Caco-2 (cell line): ENCODE data around the gene EDEM2. TPM values are rescaled to one million over a fixed set of nuclear protein-coding genes. Genes with fewer than 3 reads are reported as not detected.

Experiments used
- BruUV-seq: library from RNA; stranded (reverse); fragments of 400-500 nt; replicated peaks from 2 replicates; lab custom pipeline; 2021; lab: Mats Ljungman, UMichigan
- CTCF ChIA-PET: fragments of 300-600 bp; sonication (Branson Sonifier 250); formaldehyde crosslinking; loops from one replicate; lab custom pipeline; 2022; ENCODE audit warnings: antibody characterized with exemption; lab: Charles Lee
- POLR2A ChIA-PET: fragments of 300-600 bp; sonication (Branson Sonifier 250); formaldehyde crosslinking; loops from one replicate; lab custom pipeline; 2022; ENCODE audit warnings: antibody characterized with exemption; lab: Charles Lee
- DNase-seq, 2 experiments: peaks; one replicate each; pipeline versions ENCODE4 v3.0.0 to v3.0.0-alpha.2; 2020 to 2022
- H3K27me3 ChIP-seq: replicated peaks from 2 replicates; pipeline ENCODE4 v1.6.0; 2011; ENCODE audit warnings: low read length; ENCODE audit not compliant: control insufficient read depth, insufficient read depth
- H3K36me3 ChIP-seq: 2 replicates; pipeline ENCODE4 v1.5.1; 2011; ENCODE audit warnings: low read length; ENCODE audit not compliant: control insufficient read depth, insufficient read depth
- H3K4me1 ChIP-seq: fragments of 250-450 bp; sonication (Bioruptor Pico); 2 replicates; pipeline ENCODE4 v1.5.1; 2020; ENCODE audit warnings: mild to moderate bottlenecking
- H3K4me3 ChIP-seq: 2 replicates; pipeline ENCODE4 v1.5.1; 2011; ENCODE audit warnings: low read depth, mild to moderate bottlenecking, control low read depth, low read length
- H3K9me3 ChIP-seq: fragments of 250-450 bp; sonication (Bioruptor Pico); 2 replicates; pipeline ENCODE4 v1.5.1; 2020; ENCODE audit warnings: mild to moderate bottlenecking, moderate library complexity
- H3K27ac Mint-ChIP-seq: one replicate; pipeline ENCODE4 v1.8.0; 2022; ENCODE audit warnings: mixed read lengths; ENCODE audit not compliant: unreplicated experiment
- H3K27me3 Mint-ChIP-seq: one replicate; pipeline ENCODE4 v1.8.0; 2022; ENCODE audit warnings: mixed read lengths; ENCODE audit not compliant: insufficient read depth, unreplicated experiment
- H3K36me3 Mint-ChIP-seq: one replicate; pipeline ENCODE4 v1.8.0; 2022; ENCODE audit warnings: mild to moderate bottlenecking, mixed read lengths; ENCODE audit not compliant: insufficient read depth, unreplicated experiment
- H3K4me1 Mint-ChIP-seq: one replicate; pipeline ENCODE4 v1.8.0; 2022; ENCODE audit warnings: low read depth, mixed read lengths; ENCODE audit not compliant: unreplicated experiment
- H3K4me3 Mint-ChIP-seq: one replicate; pipeline ENCODE4 v1.8.0; 2022; ENCODE audit warnings: mild to moderate bottlenecking, moderate library complexity, mixed read lengths; ENCODE audit not compliant: unreplicated experiment
- H3K9me3 Mint-ChIP-seq: one replicate; pipeline ENCODE4 v1.8.0; 2022; ENCODE audit warnings: mixed read lengths; ENCODE audit not compliant: unreplicated experiment
- CTCF ChIP-seq, 2 experiments: fragments of 200-600 bp in 1 of 2; IDR thresholded peaks; 1 replicate in 1 of 2; 2 replicates in 1 of 2; pipeline versions ENCODE4 v1.5.1 to v1.8.0; 2011 to 2022; ENCODE audit warnings: antibody characterized with exemption in 1 of 2, control low read depth in 1 of 2, inconsistent platforms in 1 of 2, low read depth in 1 of 2, low read length in 1 of 2, mild to moderate bottlenecking in 1 of 2, moderate library complexity in 1 of 2; ENCODE audit not compliant: insufficient read depth in 1 of 2, severe bottlenecking in 1 of 2, unreplicated experiment in 1 of 2
- intact Hi-C: fragments of 100-400 bp; cut with micrococcal nuclease; formaldehyde crosslinking; loops from one replicate; pipeline ENCODE4 v1.10.0; 2022; ENCODE audit not compliant: unreplicated experiment
- total RNA-seq: library from RNA; stranded (reverse); gene quantifications from 2 replicates; pipeline ENCODE4 v1.2.3, GENCODE V29; 2022

Gene EDEM2
- total RNA-seq, 1 experiment from 2014 or later: 41.2 TPM

GRCh38 chr20:35104685-35105295, 42.3 kb downstream of the EDEM2 start:
- ChIA-PET CTCF (interaction anchor here (1.0 kb wide), 1 partner anchor 9 kb away, joined by 11 read pairs; no protein-coding TSS in a partner anchor), POLR2A (no interaction called here)
- Mint-ChIP-seq H3K4me3 (no peak overlapping the region), H3K36me3 (no peaks in the 10 kb centered on the region), H3K9me3 (no peaks in the 10 kb centered on the region), H3K27ac (no peak overlapping the region), H3K4me1 (no peaks in the 10 kb centered on the region), H3K27me3 (peaks cover 8% of the 10 kb centered on the region)
- Histone ChIP-seq H3K4me3 (no peak overlapping the region), H3K9me3 (no peaks in the 10 kb centered on the region), H3K4me1 (no peaks in the 10 kb centered on the region), H3K36me3 (no peaks in the 10 kb centered on the region), H3K27me3 (no peaks in the 10 kb centered on the region)
- intact Hi-C loops: no loop called here
- no peak for DNase-seq
- TF ChIP-seq CTCF (IDR thresholded peaks at IDR 0.05; ENCODE audit: insufficient read depth in 1 of 2, low read depth in 1 of 2, low read length in 1 of 2, severe bottlenecking in 1 of 2, unreplicated experiment in 1 of 2): no peak
- no TSS peak for BruUV-seq

- Histone ChIP-seq H3K36me3 (no peaks in the 10 kb centered on the region), H3K4me1 (no peaks in the 10 kb centered on the region), H3K9me3 (0 out of 2 replicates have a peak, but pooled peaks cover 2% of the 10 kb centered on the region), H3K4me3 (no peak overlapping the region), H3K27me3 (no peaks in the 10 kb centered on the region)
- POLR2A ChIA-PET: no interaction called here
- BruUV-seq: no TSS peak
- no peak for DNase-seq
- Mint-ChIP-seq H3K27me3 (peaks cover 8% of the 10 kb centered on the region), H3K4me1 (no peaks in the 10 kb centered on the region), H3K9me3 (no peaks in the 10 kb centered on the region), H3K4me3 (no peak overlapping the region), H3K27ac (no peak overlapping the region), H3K36me3 (no peaks in the 10 kb centered on the region)
- TF ChIP-seq CTCF (IDR thresholded peaks at IDR 0.05; ENCODE audit: insufficient read depth in 1 of 2, low read depth in 1 of 2, low read length in 1 of 2, severe bottlenecking in 1 of 2, unreplicated experiment in 1 of 2): no peak
- CTCF ChIA-PET: no interaction called here
- intact Hi-C loops: no loop called here
Measured at GRCh38 chr20:35101620-35102019, 45.5 kb downstream of the EDEM2 start.

DNA sequence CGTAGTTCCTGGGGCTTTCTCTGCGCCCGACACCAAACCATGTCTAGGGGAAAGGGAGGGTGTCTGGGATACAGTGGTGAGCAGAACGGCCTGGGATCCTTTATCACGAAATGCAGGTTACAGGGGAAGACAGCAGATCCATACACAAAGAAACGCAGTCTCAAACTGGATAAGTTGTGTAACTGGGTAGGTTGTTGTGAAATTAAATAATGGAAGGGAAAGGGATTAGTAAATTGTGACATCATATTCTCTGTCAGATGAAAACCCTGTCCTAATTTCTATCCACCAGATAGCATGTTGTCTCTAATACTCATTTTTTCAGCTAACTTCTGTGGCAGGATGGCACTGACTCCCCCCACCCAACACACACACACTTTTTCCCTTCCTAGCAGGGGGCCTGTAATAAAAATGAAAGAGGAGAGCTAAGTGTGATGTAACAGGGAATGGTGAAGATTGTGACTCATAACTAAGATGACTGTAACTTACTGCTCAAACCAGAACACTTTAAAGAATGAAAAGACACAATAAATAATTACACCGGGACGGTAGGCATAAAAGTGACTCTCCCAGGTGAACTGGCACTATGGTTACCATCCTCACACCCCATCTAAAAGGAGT, 53.8 kb downstream of the EDEM2 start:
- H3K4me3 Mint-ChIP-seq: peak overlapping the region; percentile 86
- POLR2A ChIA-PET: interaction anchor here (0.5 to 0.7 kb wide), 2 partner anchors 53 to 318 kb away, joined by 3 read pairs; no protein-coding TSS in a partner anchor
- BruUV-seq: TSS peak; percentile 88

More for the DNA sequence above, 53.8 kb downstream of the EDEM2 start:
- Histone ChIP-seq H3K36me3 (no peaks in the 10 kb centered on the region), H3K4me3 (peak overlapping the region; percentile 79), H3K27me3 (no peaks in the 10 kb centered on the region), H3K4me1 (peaks cover 16% of the 10 kb centered on the region), H3K9me3 (0 out of 2 replicates have a peak, but pooled peaks cover 2% of the 10 kb centered on the region)
- peaks cover 16% of the 10 kb centered on the region for H3K4me1 Mint-ChIP-seq
- H3K27me3 Mint-ChIP-seq: no peaks in the 10 kb centered on the region
- peak in 1 of 2 experiments; percentile 32 for DNase-seq
- intact Hi-C loops: loop anchor here (2.0 kb wide), 1 partner anchor 171 kb away; no protein-coding TSS in a partner anchor
- CTCF ChIA-PET: interaction anchor here (0.6 to 1.4 kb wide), 6 partner anchors 52 to 595 kb away, joined by 3 to 13 read pairs (median 4); partner anchors contain the start of genes ACSS2 and EDEM2
- peaks cover 16% of the 10 kb centered on the region for H3K36me3 Mint-ChIP-seq
- no peaks in the 10 kb centered on the region for H3K9me3 Mint-ChIP-seq
- H3K27ac Mint-ChIP-seq: peak overlapping the region; percentile 95
- no peak for TF ChIP-seq CTCF (IDR thresholded peaks at IDR 0.05; ENCODE audit: insufficient read depth in 1 of 2, low read depth in 1 of 2, low read length in 1 of 2, severe bottlenecking in 1 of 2, unreplicated experiment in 1 of 2)
